Heart left ventricle (tissue), 13 donors: Measurements from ENCODE around the gene TECPR2.

ENCODE experiments used
- POLR2A ChIP-seq, 2 donors: fragments of 450-650 bp; IDR thresholded peaks; one replicate each; pipeline ENCODE4 v1.6.1; 2017; ENCODE audit warnings: antibody characterized with exemption in 2 of 2, mild to moderate bottlenecking in 2 of 2, moderate library complexity in 2 of 2
- TF ChIP-seq, protein P1 (sequence below), 12 donors: fragments of 200-600 bp; sonication (generic) in 4 of 12; IDR thresholded peaks; one replicate each; pipeline versions ENCODE4 v1.5.0 to v1.8.0; 2018 to 2022; ENCODE audit warnings: antibody characterized with exemption in 12 of 12, mild to moderate bottlenecking in 5 of 12
- donor health status: ischemic (EF 13 %, LVEDD 7.1; RV severe dilation, severe dysfunction).
- donor health status: DM: no; HTN: yes; CAD: no.
- donor health status: DM: no; HTN: no; CAD: no.
- donor health status: ischemic (EF 25% LVEDD 6.9; RV normal size, moderate dysfunction).
- donor health status: ischemic (EF 25% LVEDD 5.7; RV mildly dilated, moderate dysfunction).
- donor health status: ischemic (EF 35%, LVEDD 5.7; RV mildly dilated, moderate dysfunction).
- donor health status: nonischemic (EF 11% LVEDD 7.7; RV severe dilation, severe dysfunction).
- donor health status: DM: yes; HTN: yes; CAD: no.
- donor health status: PGD.
- donor health status: ischemic (EF 29% LVEDD 5.4; RV normal size, mild dysfunction).
- donor health status: nonischemic (EF 23%, LVEDD 6.1; RV moderate dilation, normal function).

DNA sequence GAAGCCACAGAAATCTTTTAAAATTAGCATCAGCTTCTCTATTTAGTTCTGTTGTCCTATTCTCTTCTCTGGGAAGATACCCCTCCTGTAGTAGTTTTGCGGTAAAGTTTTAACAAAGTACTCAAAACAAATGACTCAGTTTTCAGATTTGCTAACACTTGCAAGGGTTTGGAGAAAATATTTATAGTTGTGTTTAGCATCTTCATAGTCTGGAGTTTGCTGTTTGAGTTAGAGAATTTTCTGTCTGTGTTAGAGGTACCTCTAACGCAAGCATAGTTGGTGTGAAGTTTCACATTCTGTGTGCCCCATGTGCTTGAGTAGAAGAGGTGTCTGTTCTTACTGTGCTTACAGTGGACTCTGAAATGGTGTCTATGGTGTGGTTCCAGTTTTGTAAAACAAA is 110.8 kb downstream of the TECPR2 start:
- TF ChIP-seq, protein P1, sequence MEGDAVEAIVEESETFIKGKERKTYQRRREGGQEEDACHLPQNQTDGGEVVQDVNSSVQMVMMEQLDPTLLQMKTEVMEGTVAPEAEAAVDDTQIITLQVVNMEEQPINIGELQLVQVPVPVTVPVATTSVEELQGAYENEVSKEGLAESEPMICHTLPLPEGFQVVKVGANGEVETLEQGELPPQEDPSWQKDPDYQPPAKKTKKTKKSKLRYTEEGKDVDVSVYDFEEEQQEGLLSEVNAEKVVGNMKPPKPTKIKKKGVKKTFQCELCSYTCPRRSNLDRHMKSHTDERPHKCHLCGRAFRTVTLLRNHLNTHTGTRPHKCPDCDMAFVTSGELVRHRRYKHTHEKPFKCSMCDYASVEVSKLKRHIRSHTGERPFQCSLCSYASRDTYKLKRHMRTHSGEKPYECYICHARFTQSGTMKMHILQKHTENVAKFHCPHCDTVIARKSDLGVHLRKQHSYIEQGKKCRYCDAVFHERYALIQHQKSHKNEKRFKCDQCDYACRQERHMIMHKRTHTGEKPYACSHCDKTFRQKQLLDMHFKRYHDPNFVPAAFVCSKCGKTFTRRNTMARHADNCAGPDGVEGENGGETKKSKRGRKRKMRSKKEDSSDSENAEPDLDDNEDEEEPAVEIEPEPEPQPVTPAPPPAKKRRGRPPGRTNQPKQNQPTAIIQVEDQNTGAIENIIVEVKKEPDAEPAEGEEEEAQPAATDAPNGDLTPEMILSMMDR (IDR thresholded peaks at IDR 0.05), result no peak
- no peak for TF ChIP-seq POLR2A (IDR thresholded peaks at IDR 0.05)
